ENCODE measurements around the gene ST3GAL6. TPM values are rescaled to one million over a fixed set of nuclear protein-coding genes. Genes with fewer than 3 reads are reported as not detected.

The ST3GAL6 gene
- total and polyA plus RNA-seq, 4 donors: 17.3 to 79.7 (median 29.4) TPM

GRCh38 chr3:98801043-98801747, 38.1 kb downstream of the ST3GAL6 start:
- WGBS: 96% methylated on average over 7 of the region's 7 CpGs
- Histone ChIP-seq H3K4me1 (ENCODE audit: control insufficient read depth in 4 of 4, insufficient read depth in 4 of 4, low read length in 3 of 4) (peaks cover 0 to 3% (median 1%) of the 10 kb centered on the region in 4 donors), H3K27ac (ENCODE audit: low read depth in 1 of 2, low read length in 2 of 2) (no peak overlapping the region), H3K9ac (ENCODE audit: low read depth in 1 of 2, low read length in 2 of 2) (no peak overlapping the region), H3K36me3 (ENCODE audit: control insufficient read depth in 4 of 4, insufficient read depth in 3 of 4, low read depth in 1 of 4, low read length in 3 of 4) (peaks cover 0 to 7% (median 6%) of the 10 kb centered on the region in 4 donors), H3K4me3 (ENCODE audit: low read depth in 1 of 3, low read length in 3 of 3) (no peak overlapping the region), H3K9me3 (ENCODE audit: control insufficient read depth in 4 of 4, low read length in 3 of 4) (no peaks in the 10 kb centered on the region), H3K27me3 (ENCODE audit: control insufficient read depth in 4 of 4, insufficient read depth in 4 of 4, low read length in 3 of 4) (no peaks in the 10 kb centered on the region)
- DNase-seq (ENCODE audit: low spot score): no peak
- no peak for TF ChIP-seq ATF3 (IDR thresholded peaks at IDR 0.05)
- no peak for TF ChIP-seq TAF1 (conservative IDR thresholded peaks at IDR 0.05)
- TF ChIP-seq HNF4G (IDR thresholded peaks at IDR 0.05): no peak
- TF ChIP-seq SP1 (IDR thresholded peaks at IDR 0.05): no peak
- no peak for TF ChIP-seq JUND (IDR thresholded peaks at IDR 0.05)
- TF ChIP-seq REST (IDR thresholded peaks at IDR 0.05): no peak
- TF ChIP-seq YY1 (IDR thresholded peaks at IDR 0.05): no peak
- no peak for TF ChIP-seq MAX (IDR thresholded peaks at IDR 0.05)
- TF ChIP-seq HNF4A (conservative IDR thresholded peaks at IDR 0.05): no peak
- TF ChIP-seq EGR1 (IDR thresholded peaks at IDR 0.05; ENCODE audit: low read depth in 2 of 2): no peak
- no peak for TF ChIP-seq RXRA (IDR thresholded peaks at IDR 0.05)
- no peak for TF ChIP-seq FOXA1 (IDR thresholded peaks at IDR 0.05)
- no peak for TF ChIP-seq RAD21 (IDR thresholded peaks at IDR 0.05)
- TF ChIP-seq, protein P1, sequence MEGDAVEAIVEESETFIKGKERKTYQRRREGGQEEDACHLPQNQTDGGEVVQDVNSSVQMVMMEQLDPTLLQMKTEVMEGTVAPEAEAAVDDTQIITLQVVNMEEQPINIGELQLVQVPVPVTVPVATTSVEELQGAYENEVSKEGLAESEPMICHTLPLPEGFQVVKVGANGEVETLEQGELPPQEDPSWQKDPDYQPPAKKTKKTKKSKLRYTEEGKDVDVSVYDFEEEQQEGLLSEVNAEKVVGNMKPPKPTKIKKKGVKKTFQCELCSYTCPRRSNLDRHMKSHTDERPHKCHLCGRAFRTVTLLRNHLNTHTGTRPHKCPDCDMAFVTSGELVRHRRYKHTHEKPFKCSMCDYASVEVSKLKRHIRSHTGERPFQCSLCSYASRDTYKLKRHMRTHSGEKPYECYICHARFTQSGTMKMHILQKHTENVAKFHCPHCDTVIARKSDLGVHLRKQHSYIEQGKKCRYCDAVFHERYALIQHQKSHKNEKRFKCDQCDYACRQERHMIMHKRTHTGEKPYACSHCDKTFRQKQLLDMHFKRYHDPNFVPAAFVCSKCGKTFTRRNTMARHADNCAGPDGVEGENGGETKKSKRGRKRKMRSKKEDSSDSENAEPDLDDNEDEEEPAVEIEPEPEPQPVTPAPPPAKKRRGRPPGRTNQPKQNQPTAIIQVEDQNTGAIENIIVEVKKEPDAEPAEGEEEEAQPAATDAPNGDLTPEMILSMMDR (IDR thresholded peaks at IDR 0.05; ENCODE audit: low read depth, low read length, missing input control): no peak

GRCh38 chr3:98805571-98805970, 42.4 kb downstream of the ST3GAL6 start:
- WGBS: 96% methylated on average over 6 of the region's 6 CpGs
- Histone ChIP-seq H3K4me1 (ENCODE audit: control insufficient read depth in 4 of 4, insufficient read depth in 4 of 4, low read length in 3 of 4) (peaks cover 0 to 7% (median 4%) of the 10 kb centered on the region in 4 donors), H3K27ac (ENCODE audit: low read depth in 1 of 2, low read length in 2 of 2) (no peak overlapping the region), H3K9me3 (ENCODE audit: control insufficient read depth in 4 of 4, low read length in 3 of 4) (no peaks in the 10 kb centered on the region), H3K9ac (ENCODE audit: low read depth in 1 of 2, low read length in 2 of 2) (no peak overlapping the region), H3K4me3 (ENCODE audit: low read depth in 1 of 3, low read length in 3 of 3) (no peak overlapping the region), H3K27me3 (ENCODE audit: control insufficient read depth in 4 of 4, insufficient read depth in 4 of 4, low read length in 3 of 4) (no peaks in the 10 kb centered on the region), H3K36me3 (ENCODE audit: control insufficient read depth in 4 of 4, insufficient read depth in 3 of 4, low read depth in 1 of 4, low read length in 3 of 4) (peaks cover 2 to 21% (median 16%) of the 10 kb centered on the region in 4 donors)
- no peak for TF ChIP-seq RAD21 (IDR thresholded peaks at IDR 0.05)
- TF ChIP-seq REST (IDR thresholded peaks at IDR 0.05): no peak
- no peak for TF ChIP-seq HNF4A (conservative IDR thresholded peaks at IDR 0.05)
- no peak for TF ChIP-seq YY1 (IDR thresholded peaks at IDR 0.05)
- TF ChIP-seq ATF3 (IDR thresholded peaks at IDR 0.05): no peak
- TF ChIP-seq TAF1 (conservative IDR thresholded peaks at IDR 0.05): no peak
- no peak for DNase-seq (ENCODE audit: low spot score)

Data from liver (tissue), 9 donors.